GM21447 (cell line): Measurements from ENCODE around the gene AK6.
"Not testable (repeated sequence)": the region's sequence is repeated elsewhere in the genome, so short reads cannot be mapped to it uniquely, and the experiment has no call there.

Experiments used
- ATAC-seq: cut with Tn5 transposase; IDR thresholded peaks from one replicate; pipeline ENCODE4 v1.9.1; 2021; ENCODE audit not compliant: unreplicated experiment

The AK6 gene

GRCh38 chr5:69369340-69370121 lies at the start of gene AK6, which contains the start of the genes RAD17 and TAF9:
Gene AK6 (minus strand): TSS chr5:69369520. CDS start chr5:69369490, 30 bp downstream.
Gene RAD17 (plus strand): TSS chr5:69369818. CDS start chr5:69372209, 2,391 bp downstream.
Gene TAF9 (minus strand): TSS chr5:69369520. CDS start chr5:69365737, 3,783 bp downstream.
- ATAC-seq = peak; percentile 89

GRCh38 chr5:69418554-69418953 lies 49.2 kb upstream of the AK6 start:
- ATAC-seq = no peak

- ATAC-seq = no peak
Measured at GRCh38 chr5:69416699-69417098, 47.4 kb upstream of the AK6 start.

- no peak for ATAC-seq
Measured at GRCh38 chr5:69416180-69416579, 46.9 kb upstream of the AK6 start.

GRCh38 chr5:69415584-69415958 lies 46.3 kb upstream of the AK6 start:
- no peak for ATAC-seq

- ATAC-seq = peak; percentile 62
Measured at GRCh38 chr5:69414885-69415583, 45.7 kb upstream of the AK6 start, which contains the start of gene MARVELD2. Gene MARVELD2 (plus strand): TSS chr5:69415116. CDS start chr5:69419386, 4,270 bp downstream.

GRCh38 chr5:69404659-69405330 lies 35.5 kb upstream of the AK6 start:
- ATAC-seq = no peak

- ATAC-seq = no peak
Measured at GRCh38 chr5:69378376-69378775, 9.1 kb upstream of the AK6 start.

GRCh38 chr5:69374911-69375446 lies 5.7 kb upstream of the AK6 start:
- ATAC-seq = peak; percentile 65

GRCh38 chr5:69372394-69372793 lies 3.1 kb upstream of the AK6 start:
- no peak for ATAC-seq

GRCh38 chr5:69370335-69370734 lies 1.0 kb upstream of the AK6 start:
- ATAC-seq = not testable (repeated sequence)

GRCh38 chr5:69368458-69369339 lies 621 bp downstream of the AK6 start:
- ATAC-seq = peak; percentile 21

- ATAC-seq = no peak
Measured at GRCh38 chr5:69367697-69368279, 1.5 kb downstream of the AK6 start.

- ATAC-seq = no peak
Measured at GRCh38 chr5:69364850-69365249, 4.5 kb downstream of the AK6 start.

GRCh38 chr5:69364414-69364813 lies 4.9 kb downstream of the AK6 start:
- ATAC-seq = no peak

GRCh38 chr5:69360442-69360841 lies 8.9 kb downstream of the AK6 start:
- no peak for ATAC-seq

GRCh38 chr5:69359699-69360098 lies 9.6 kb downstream of the AK6 start:
- no peak for ATAC-seq

GRCh38 chr5:69350664-69351063 lies 18.7 kb downstream of the AK6 start:
- no peak for ATAC-seq

- no peak for ATAC-seq
Measured at GRCh38 chr5:69343083-69343482, 26.2 kb downstream of the AK6 start.
